GM23248 (cell line): ENCODE data around the gene TLL2.

Experiments
- EZH2 ChIP-seq: fragments of 200-600 bp; sonication (generic); IDR thresholded peaks from 2 replicates; pipeline ENCODE4 v1.6.1; 2018; ENCODE audit warnings: antibody characterized with exemption, mild to moderate bottlenecking; ENCODE audit not compliant: insufficient read depth, poor library complexity, severe bottlenecking
- EZH2phosphoT487 ChIP-seq: fragments of 200-600 bp; sonication (generic); IDR thresholded peaks from 2 replicates; pipeline ENCODE4 v1.6.1; 2018; ENCODE audit warnings: antibody characterized with exemption, moderate library complexity, mild to moderate bottlenecking, low read depth; ENCODE audit not compliant: insufficient read depth

GRCh38 chr10:96500519-96500918, 13.2 kb downstream of the TLL2 start:
- TF ChIP-seq EZH2phosphoT487 (no peak), EZH2 (no peak)
